ENCODE results near the gene A4GALT. TPM values are rescaled to one million over a fixed set of nuclear protein-coding genes. Genes with fewer than 3 reads are reported as not detected.

A4GALT gene
- total and polyA plus RNA-seq, 2 donors (not counting 3 experiments of a cell fraction or from before 2014, with no cell fraction given) = 5.4 to 20.7 TPM

- FAIRE-seq = no peak
- no peaks in the 10 kb centered on the region for H4K20me1 ChIP-seq (replicated peaks; ENCODE audit: control insufficient read depth, extremely low read depth, insufficient read depth, low read length)
- dilution Hi-C loops (cut with MboI; ENCODE audit: extremely low pct_ligation_motif_present, low sequenced_read_pairs) = no loop called here
These were observed 9.4 kb downstream of the A4GALT start for GRCh38 chr22:42711281-42711731.

GRCh38 chr22:42708417-42708816, 12.3 kb downstream of the A4GALT start:
- no peaks in the 10 kb centered on the region for H3K79me2 ChIP-seq (ENCODE audit: control insufficient read depth, insufficient read depth, low read length)
- POLR2A ChIA-PET = no interaction called here

More at GRCh38 chr22:42711281-42711731, 9.4 kb downstream of the A4GALT start:
- DNase-seq (ENCODE audit: low read depth, low spot score) = no peak
- H3K9me3 ChIP-seq (replicated peaks; ENCODE audit: control insufficient read depth, insufficient read depth, low read length) = no peaks in the 10 kb centered on the region
- no peaks in the 10 kb centered on the region for H3K27me3 ChIP-seq (ENCODE audit: control insufficient read depth in 2 of 2, insufficient read depth in 2 of 2, low read length in 2 of 2)
- ChIA-PET POLR2A (no interaction called here), CTCF (interaction anchor here (1.2 kb wide), 1 partner anchor 30 kb away, joined by 3 read pairs; no protein-coding TSS in a partner anchor)
- BruUV-seq (replicated peaks) = no TSS peak
- no peak overlapping the region for H3K4me3 ChIP-seq (replicated peaks in 1 of 3; ENCODE audit: insufficient read depth in 1 of 3, low read depth in 1 of 3, low read length in 3 of 3)
- no peak overlapping the region for H3K9ac ChIP-seq (replicated peaks; ENCODE audit: extremely low read depth, insufficient read depth, low read length)
- no peaks in the 10 kb centered on the region for H3K79me2 ChIP-seq (ENCODE audit: control insufficient read depth, insufficient read depth, low read length)
- intact Hi-C loops (cut with micrococcal nuclease) = no loop called here
- H3K4me1 ChIP-seq (ENCODE audit: control insufficient read depth, extremely low read depth, insufficient read depth, low read length) = no peaks in the 10 kb centered on the region
- no peak overlapping the region for H2AFZ ChIP-seq (ENCODE audit: low read depth, low read length)
- TF ChIP-seq POLR2AphosphoS5 (IDR thresholded peaks at IDR 0.05; ENCODE audit: insufficient read depth, low read depth, low read length) = no peak
- no peak for TF ChIP-seq FOS (IDR thresholded peaks at IDR 0.05; ENCODE audit: borderline replicate concordance, insufficient read depth, low read length)
- TF ChIP-seq POLR2A (IDR thresholded peaks at IDR 0.05; ENCODE audit: low read depth, low read length) = no peak
- no peak for TF ChIP-seq JUN (IDR thresholded peaks at IDR 0.05; ENCODE audit: borderline replicate concordance, insufficient read depth, insufficient read length, low read depth)
- no peak for TF ChIP-seq GATA2 (IDR thresholded peaks at IDR 0.05; ENCODE audit: insufficient read depth, insufficient read length, low read depth, low read length)
- TF ChIP-seq MYC (IDR thresholded peaks at IDR 0.05; ENCODE audit: low read depth, low read length) = no peak
- no peak overlapping the region for H3K4me2 ChIP-seq (ENCODE audit: insufficient read depth, low read length)
- no peaks in the 10 kb centered on the region for H3K9me1 ChIP-seq (replicated peaks; ENCODE audit: control insufficient read depth, extremely low read depth, insufficient read depth, low read length)
- no peaks in the 10 kb centered on the region for H3K36me3 ChIP-seq (ENCODE audit: control insufficient read depth in 2 of 2, extremely low read depth in 1 of 2, insufficient read depth in 2 of 2, low read length in 2 of 2)
- H3K27ac ChIP-seq (ENCODE audit: insufficient read depth, low read depth, low read length) = no peak overlapping the region

More at GRCh38 chr22:42708417-42708816, 12.3 kb downstream of the A4GALT start:
- H2AFZ ChIP-seq (ENCODE audit: low read depth, low read length) = no peak overlapping the region
- dilution Hi-C loops (cut with MboI; ENCODE audit: extremely low pct_ligation_motif_present, low sequenced_read_pairs) (no loop called here), intact Hi-C loops (cut with micrococcal nuclease) (no loop called here)
- no TSS peak for BruUV-seq (replicated peaks)
- FAIRE-seq (no peak), DNase-seq (ENCODE audit: low read depth, low spot score) (no peak)
- H3K9me1 ChIP-seq (replicated peaks; ENCODE audit: control insufficient read depth, extremely low read depth, insufficient read depth, low read length) = no peaks in the 10 kb centered on the region
- no peaks in the 10 kb centered on the region for H3K4me1 ChIP-seq (ENCODE audit: control insufficient read depth, extremely low read depth, insufficient read depth, low read length)
- no peaks in the 10 kb centered on the region for H3K27me3 ChIP-seq (ENCODE audit: control insufficient read depth in 2 of 2, insufficient read depth in 2 of 2, low read length in 2 of 2)
- no peak overlapping the region for H3K4me2 ChIP-seq (ENCODE audit: insufficient read depth, low read length)
- H3K9ac ChIP-seq (replicated peaks; ENCODE audit: extremely low read depth, insufficient read depth, low read length) = no peak overlapping the region
- H3K9me3 ChIP-seq (replicated peaks; ENCODE audit: control insufficient read depth, insufficient read depth, low read length) = no peaks in the 10 kb centered on the region
- TF ChIP-seq JUN (IDR thresholded peaks at IDR 0.05; ENCODE audit: borderline replicate concordance, insufficient read depth, insufficient read length, low read depth) = no peak
- TF ChIP-seq EZH2 (IDR thresholded peaks at IDR 0.05; ENCODE audit: borderline replicate concordance, low read depth, low read length, severe bottlenecking) = no peak
- TF ChIP-seq MAX (IDR thresholded peaks at IDR 0.05; ENCODE audit: insufficient read depth, insufficient read length) = no peak
- TF ChIP-seq POLR2AphosphoS5 (IDR thresholded peaks at IDR 0.05; ENCODE audit: insufficient read depth, low read depth, low read length) = no peak
- TF ChIP-seq MYC (IDR thresholded peaks at IDR 0.05; ENCODE audit: low read depth, low read length) = no peak
- TF ChIP-seq POLR2A (IDR thresholded peaks at IDR 0.05; ENCODE audit: low read depth, low read length) = no peak
- TF ChIP-seq FOS (IDR thresholded peaks at IDR 0.05; ENCODE audit: borderline replicate concordance, insufficient read depth, low read length) = no peak
- TF ChIP-seq CTCF (IDR thresholded peaks at IDR 0.05; ENCODE audit: extremely low read depth in 1 of 2, insufficient read depth in 1 of 2, low read depth in 1 of 2, low read length in 2 of 2) = no peak
- no peak for TF ChIP-seq GATA2 (IDR thresholded peaks at IDR 0.05; ENCODE audit: insufficient read depth, insufficient read length, low read depth, low read length)
- H3K36me3 ChIP-seq (ENCODE audit: control insufficient read depth in 2 of 2, extremely low read depth in 1 of 2, insufficient read depth in 2 of 2, low read length in 2 of 2) = no peaks in the 10 kb centered on the region
- no peak overlapping the region for H3K4me3 ChIP-seq (replicated peaks in 1 of 3; ENCODE audit: insufficient read depth in 1 of 3, low read depth in 1 of 3, low read length in 3 of 3)
- CTCF ChIA-PET = no interaction called here
- H4K20me1 ChIP-seq (replicated peaks; ENCODE audit: control insufficient read depth, extremely low read depth, insufficient read depth, low read length) = no peaks in the 10 kb centered on the region
- no peak overlapping the region for H3K27ac ChIP-seq (ENCODE audit: insufficient read depth, low read depth, low read length)
